ENCODE results near the gene SMIM28. TPM values are rescaled to one million over a fixed set of nuclear protein-coding genes. Genes with fewer than 3 reads are reported as not detected.

SMIM28 gene
- total and polyA plus RNA-seq, 2 donors (not counting 3 experiments of a cell fraction or from before 2014, with no cell fraction given): not detected

DNA sequence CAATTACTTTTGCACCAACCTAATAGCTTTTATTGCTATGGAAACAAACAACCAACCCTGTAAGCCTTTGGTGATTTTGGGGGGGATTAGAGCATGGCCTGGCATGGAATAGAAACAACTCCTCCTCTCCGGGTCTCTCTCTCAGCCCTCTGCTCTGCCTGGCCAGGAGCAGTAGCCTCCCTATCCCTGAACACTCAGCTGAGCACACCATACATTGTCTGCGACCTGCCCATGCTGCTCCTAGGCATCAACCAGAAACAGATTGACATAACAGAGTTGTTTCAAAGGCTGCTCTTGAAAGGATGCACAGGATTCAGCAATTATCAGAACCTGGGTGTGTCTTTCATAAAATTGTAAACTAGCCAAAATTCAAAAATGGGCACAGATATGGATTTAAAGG, 29.8 kb upstream of the SMIM28 start:
- POLR2A ChIA-PET: no interaction called here

More for the DNA sequence above, 29.8 kb upstream of the SMIM28 start:
- H3K4me2 ChIP-seq (ENCODE audit: insufficient read depth, low read length): no peak overlapping the region
- no peaks in the 10 kb centered on the region for H3K36me3 ChIP-seq (ENCODE audit: control insufficient read depth in 2 of 2, extremely low read depth in 1 of 2, insufficient read depth in 2 of 2, low read length in 2 of 2)
- no peaks in the 10 kb centered on the region for H3K9me1 ChIP-seq (replicated peaks; ENCODE audit: control insufficient read depth, extremely low read depth, insufficient read depth, low read length)
- H3K9ac ChIP-seq (replicated peaks; ENCODE audit: extremely low read depth, insufficient read depth, low read length): no peak overlapping the region
- no peaks in the 10 kb centered on the region for H3K4me1 ChIP-seq (ENCODE audit: control insufficient read depth, extremely low read depth, insufficient read depth, low read length)
- no peak overlapping the region for H3K4me3 ChIP-seq (replicated peaks in 1 of 3; ENCODE audit: insufficient read depth in 1 of 3, low read depth in 1 of 3, low read length in 3 of 3)
- intact Hi-C loops (cut with micrococcal nuclease) (no loop called here), dilution Hi-C loops (cut with MboI; ENCODE audit: extremely low pct_ligation_motif_present, low sequenced_read_pairs) (no loop called here)
- no peak overlapping the region for H3K27ac ChIP-seq (ENCODE audit: insufficient read depth, low read depth, low read length)
- no peaks in the 10 kb centered on the region for H4K20me1 ChIP-seq (replicated peaks; ENCODE audit: control insufficient read depth, extremely low read depth, insufficient read depth, low read length)
- no peaks in the 10 kb centered on the region for H3K27me3 ChIP-seq (ENCODE audit: control insufficient read depth in 2 of 2, insufficient read depth in 2 of 2, low read length in 2 of 2)
- CTCF ChIA-PET: interaction anchor here (2.1 kb wide), 1 partner anchor 24 kb away, joined by 7 read pairs; no protein-coding TSS in a partner anchor
- no peaks in the 10 kb centered on the region for H3K9me3 ChIP-seq (replicated peaks; ENCODE audit: control insufficient read depth, insufficient read depth, low read length)
- H2AFZ ChIP-seq (ENCODE audit: low read depth, low read length): no peak overlapping the region
- H3K79me2 ChIP-seq (ENCODE audit: control insufficient read depth, insufficient read depth, low read length): no peaks in the 10 kb centered on the region
- BruUV-seq (replicated peaks): no TSS peak
- FAIRE-seq (no peak), DNase-seq (ENCODE audit: low read depth, low spot score) (no peak)
- TF ChIP-seq, protein P1, sequence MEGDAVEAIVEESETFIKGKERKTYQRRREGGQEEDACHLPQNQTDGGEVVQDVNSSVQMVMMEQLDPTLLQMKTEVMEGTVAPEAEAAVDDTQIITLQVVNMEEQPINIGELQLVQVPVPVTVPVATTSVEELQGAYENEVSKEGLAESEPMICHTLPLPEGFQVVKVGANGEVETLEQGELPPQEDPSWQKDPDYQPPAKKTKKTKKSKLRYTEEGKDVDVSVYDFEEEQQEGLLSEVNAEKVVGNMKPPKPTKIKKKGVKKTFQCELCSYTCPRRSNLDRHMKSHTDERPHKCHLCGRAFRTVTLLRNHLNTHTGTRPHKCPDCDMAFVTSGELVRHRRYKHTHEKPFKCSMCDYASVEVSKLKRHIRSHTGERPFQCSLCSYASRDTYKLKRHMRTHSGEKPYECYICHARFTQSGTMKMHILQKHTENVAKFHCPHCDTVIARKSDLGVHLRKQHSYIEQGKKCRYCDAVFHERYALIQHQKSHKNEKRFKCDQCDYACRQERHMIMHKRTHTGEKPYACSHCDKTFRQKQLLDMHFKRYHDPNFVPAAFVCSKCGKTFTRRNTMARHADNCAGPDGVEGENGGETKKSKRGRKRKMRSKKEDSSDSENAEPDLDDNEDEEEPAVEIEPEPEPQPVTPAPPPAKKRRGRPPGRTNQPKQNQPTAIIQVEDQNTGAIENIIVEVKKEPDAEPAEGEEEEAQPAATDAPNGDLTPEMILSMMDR (IDR thresholded peaks at IDR 0.05; ENCODE audit: extremely low read depth in 1 of 2, insufficient read depth in 1 of 2, low read depth in 1 of 2, low read length in 2 of 2): no peak
- no peak for TF ChIP-seq POLR2A (IDR thresholded peaks at IDR 0.05; ENCODE audit: low read depth, low read length)
- TF ChIP-seq, protein P2, sequence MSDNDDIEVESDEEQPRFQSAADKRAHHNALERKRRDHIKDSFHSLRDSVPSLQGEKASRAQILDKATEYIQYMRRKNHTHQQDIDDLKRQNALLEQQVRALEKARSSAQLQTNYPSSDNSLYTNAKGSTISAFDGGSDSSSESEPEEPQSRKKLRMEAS (IDR thresholded peaks at IDR 0.05; ENCODE audit: insufficient read depth, insufficient read length): no peak
- TF ChIP-seq MYC (IDR thresholded peaks at IDR 0.05; ENCODE audit: low read depth, low read length): no peak
- TF ChIP-seq GATA2 (IDR thresholded peaks at IDR 0.05; ENCODE audit: insufficient read depth, insufficient read length, low read depth, low read length): no peak
- no peak for TF ChIP-seq EZH2 (IDR thresholded peaks at IDR 0.05; ENCODE audit: borderline replicate concordance, low read depth, low read length, severe bottlenecking)
- TF ChIP-seq FOS (IDR thresholded peaks at IDR 0.05; ENCODE audit: borderline replicate concordance, insufficient read depth, low read length): no peak
- no peak for TF ChIP-seq POLR2AphosphoS5 (IDR thresholded peaks at IDR 0.05; ENCODE audit: insufficient read depth, low read depth, low read length)
- TF ChIP-seq JUN (IDR thresholded peaks at IDR 0.05; ENCODE audit: borderline replicate concordance, insufficient read depth, insufficient read length, low read depth): no peak
